HG03558 (cell line): Measurements from ENCODE around the gene SLX4IP.
"Not testable (repeated sequence)": the region's sequence is repeated elsewhere in the genome, so short reads cannot be mapped to it uniquely, and the experiment has no call there.

Experiments used
- ATAC-seq: cut with Tn5 transposase; IDR thresholded peaks from one replicate; pipeline ENCODE4 v1.9.1; 2021; ENCODE audit warnings: moderate number of reproducible peaks; ENCODE audit not compliant: unreplicated experiment; ENCODE audit errors: extremely low read depth

The SLX4IP gene

GRCh38 chr20:10590950-10591671 lies 156.0 kb downstream of the SLX4IP start:
- no peak for ATAC-seq

GRCh38 chr20:10591946-10592521 lies 156.9 kb downstream of the SLX4IP start:
- ATAC-seq = no peak

GRCh38 chr20:10594296-10594868 lies 159.3 kb downstream of the SLX4IP start:
- ATAC-seq = no peak

- ATAC-seq = no peak
Measured at GRCh38 chr20:10595266-10595665, 160.2 kb downstream of the SLX4IP start.

- no peak for ATAC-seq
Measured at GRCh38 chr20:10595985-10596384, 160.9 kb downstream of the SLX4IP start.

- no peak for ATAC-seq
Measured at GRCh38 chr20:10596710-10597121, 161.6 kb downstream of the SLX4IP start.

GRCh38 chr20:10597637-10598036 lies 162.5 kb downstream of the SLX4IP start:
- ATAC-seq = no peak

GRCh38 chr20:10602221-10602871 lies 167.2 kb downstream of the SLX4IP start:
- ATAC-seq = no peak

- ATAC-seq = no peak
Measured at GRCh38 chr20:10603378-10603777, 168.3 kb downstream of the SLX4IP start.

- no peak for ATAC-seq
Measured at GRCh38 chr20:10603971-10604864, 169.1 kb downstream of the SLX4IP start.

GRCh38 chr20:10604865-10605440 lies 169.8 kb downstream of the SLX4IP start:
- no peak for ATAC-seq

- no peak for ATAC-seq
Measured at GRCh38 chr20:10605547-10606195, 170.6 kb downstream of the SLX4IP start.

- no peak for ATAC-seq
Measured at GRCh38 chr20:10609276-10609675, 174.2 kb downstream of the SLX4IP start.

- ATAC-seq = no peak
Measured at GRCh38 chr20:10609770-10610169, 174.7 kb downstream of the SLX4IP start.

GRCh38 chr20:10610251-10610650 lies 175.1 kb downstream of the SLX4IP start:
- no peak for ATAC-seq

GRCh38 chr20:10611357-10611756 lies 176.3 kb downstream of the SLX4IP start:
- no peak for ATAC-seq

- not testable (repeated sequence) for ATAC-seq
Measured at GRCh38 chr20:10613426-10613825, 178.3 kb downstream of the SLX4IP start.

- no peak for ATAC-seq
Measured at GRCh38 chr20:10613911-10614310, 178.8 kb downstream of the SLX4IP start.

GRCh38 chr20:10616212-10616611 lies 181.1 kb downstream of the SLX4IP start:
- no peak for ATAC-seq
